HCT116 (cell line): ENCODE data around the gene KCNH6. TPM values are rescaled to one million over a fixed set of nuclear protein-coding genes. Genes with fewer than 3 reads are reported as not detected.

Source experiments
- ATAC-seq: fragments of 200-7000 bp; cut with Tn5 transposase; 2 replicates; pipeline ENCODE4 v1.9.1; 2020; ENCODE audit warnings: mild to moderate bottlenecking, moderate library complexity
- BruUV-seq: library from RNA; stranded (reverse); fragments of 400-500 nt; replicated peaks from 2 replicates; lab custom pipeline; 2021; lab: Mats Ljungman, UMichigan
- CTCF ChIA-PET: fragments of 300-600 bp; sonication (Branson Sonifier 250); formaldehyde crosslinking; loops from one replicate; lab custom pipeline; 2021; ENCODE audit warnings: antibody characterized with exemption; lab: Charles Lee
- POLR2A ChIA-PET: fragments of 300-600, 350-600 bp; sonication (Branson Sonifier 250); formaldehyde crosslinking; loops from one replicate; lab custom pipeline; 2021; ENCODE audit warnings: antibody characterized with exemption; lab: Charles Lee
- RAD21 ChIA-PET, 2 experiments: fragments of 300-600 bp; sonication (Branson Sonifier 250); formaldehyde crosslinking; loops; one replicate each; lab custom pipeline; 2023; ENCODE audit warnings: low total read pairs in 2 of 2; ENCODE audit not compliant: uncharacterized antibody in 2 of 2, unreplicated experiment in 2 of 2, low non-redundant PET in 1 of 2; lab: Charles Lee
- DNase-seq: peaks from one replicate; pipeline ENCODE4 v3.0.0-alpha.2; 2010; ENCODE audit warnings: low read depth, low spot score
- H2AFZ ChIP-seq: fragments of 200-600 bp; shearing (Covaris generic), sonication (generic); 2 replicates; pipeline ENCODE4 v1.6.1; 2017; ENCODE audit warnings: low read depth, mixed run types, mixed read lengths, antibody characterized with exemption, low read length; ENCODE audit not compliant: poor library complexity, severe bottlenecking
- H3K27ac ChIP-seq: 2 replicates; pipeline ENCODE4 v1.5.1; 2012; ENCODE audit warnings: low read depth, low read length
- H3K27me3 ChIP-seq: fragments of 200-600 bp; sonication (generic); 2 replicates; pipeline ENCODE4 v1.6.1; 2016; ENCODE audit warnings: mixed run types, low read length, mixed read lengths; ENCODE audit not compliant: insufficient read depth
- H3K36me3 ChIP-seq, 2 experiments: fragments of 200-500 bp in 1 of 2; fragments of 200-600 bp in 1 of 2; sonication (Bioruptor generic) in 1 of 2; sonication (generic) in 1 of 2; 2 replicates each; pipeline versions ENCODE4 v1.5.1 to v1.6.1; 2014 to 2016; ENCODE audit warnings: low read length in 2 of 2, inconsistent platforms in 1 of 2, mixed read lengths in 1 of 2, mixed run types in 1 of 2; ENCODE audit not compliant: insufficient read depth in 2 of 2, control insufficient read depth in 1 of 2
- H3K4me1 ChIP-seq, 2 experiments: fragments of 200-600 bp in 1 of 2; sonication (generic) in 1 of 2; 2 replicates each; pipeline versions ENCODE4 v1.5.1 to v1.6.1; 2012 to 2017; ENCODE audit warnings: low read length in 2 of 2, inconsistent platforms in 1 of 2, mild to moderate bottlenecking in 1 of 2, mixed read lengths in 1 of 2, mixed run types in 1 of 2, moderate library complexity in 1 of 2; ENCODE audit not compliant: insufficient read depth in 2 of 2, control insufficient read depth in 1 of 2
- H3K4me2 ChIP-seq: fragments of 200-600 bp; sonication (generic); 2 replicates; pipeline ENCODE4 v1.6.1; 2017; ENCODE audit warnings: mixed run types, low read length, mixed read lengths
- H3K4me3 ChIP-seq, 2 experiments: fragments of 200-600 bp in 1 of 2; sonication (generic) in 1 of 2; replicated peaks in 1 of 2; 2 replicates each; pipeline ENCODE4 v1.5.1; 2011 to 2016; ENCODE audit warnings: low read length in 2 of 2, control low read depth in 1 of 2, low read depth in 1 of 2, mild to moderate bottlenecking in 1 of 2, mixed read lengths in 1 of 2, mixed run types in 1 of 2
- H3K79me2 ChIP-seq: fragments of 200-600 bp; sonication (generic); 2 replicates; pipeline ENCODE4 v1.6.1; 2017; ENCODE audit warnings: mild to moderate bottlenecking, mixed run types, low read length, moderate library complexity, mixed read lengths; ENCODE audit not compliant: insufficient read depth
- H3K9ac ChIP-seq: fragments of 200-600 bp; sonication (generic); 2 replicates; pipeline ENCODE4 v1.6.1; 2016; ENCODE audit warnings: low read length, mixed read lengths
- H3K9me2 ChIP-seq: fragments of 200-600 bp; sonication (generic), shearing (Covaris generic); 2 replicates; pipeline ENCODE4 v1.6.1; 2017; ENCODE audit warnings: mixed run types, mild to moderate bottlenecking, moderate library complexity; ENCODE audit not compliant: insufficient read depth
- H3K9me3 ChIP-seq, 2 experiments: fragments of 200-500 bp in 1 of 2; fragments of 200-600 bp in 1 of 2; sonication (Bioruptor generic) in 1 of 2; sonication (generic) in 1 of 2; 2 replicates each; pipeline ENCODE4 v1.6.1; 2014 to 2017; ENCODE audit warnings: low read length in 2 of 2, mixed read lengths in 2 of 2, inconsistent platforms in 1 of 2, low read depth in 1 of 2, mild to moderate bottlenecking in 1 of 2, mixed run types in 1 of 2, moderate library complexity in 1 of 2; ENCODE audit not compliant: control insufficient read depth in 1 of 2, insufficient read depth in 1 of 2
- H4K20me1 ChIP-seq: fragments of 200-600 bp; sonication (generic), shearing (Covaris generic); 2 replicates; pipeline ENCODE4 v1.6.1; 2017; ENCODE audit warnings: mixed run types, mild to moderate bottlenecking, moderate library complexity; ENCODE audit not compliant: insufficient read depth
- CEBPB ChIP-seq: IDR thresholded peaks from 2 replicates; pipeline ENCODE4 v1.6.1; 2012; ENCODE audit warnings: low read depth
- POLR2AphosphoS5 ChIP-seq: IDR thresholded peaks from 2 replicates; pipeline ENCODE4 v1.6.1; 2011; ENCODE audit warnings: mild to moderate bottlenecking, low read depth, low read length, moderate library complexity
- SRF ChIP-seq: IDR thresholded peaks from 2 replicates; pipeline ENCODE4 v1.6.1; 2012; ENCODE audit warnings: low read depth
- ZNF274 ChIP-seq: fragments of 200-500 bp; sonication (Bioruptor generic); IDR thresholded peaks from 2 replicates; pipeline ENCODE4 v1.6.1; 2014; ENCODE audit warnings: mild to moderate bottlenecking, low read depth, low read length, inconsistent platforms
- intact Hi-C: fragments of 100-400 bp; cut with micrococcal nuclease; formaldehyde crosslinking; loops from 2 replicates; pipeline ENCODE4 v1.10.0; 2022
- total RNA-seq: library from RNA; stranded (reverse); gene quantifications from one replicate; pipeline ENCODE4 v1.2.1, GENCODE V29; 2021; ENCODE audit not compliant: unreplicated experiment
- TF ChIP-seq, protein P1 (sequence below): IDR thresholded peaks from 2 replicates; pipeline ENCODE4 v1.6.1; 2012; ENCODE audit warnings: low read depth

KCNH6 gene
- total RNA-seq, 1 experiment from 2014 or later, result not detected

DNA sequence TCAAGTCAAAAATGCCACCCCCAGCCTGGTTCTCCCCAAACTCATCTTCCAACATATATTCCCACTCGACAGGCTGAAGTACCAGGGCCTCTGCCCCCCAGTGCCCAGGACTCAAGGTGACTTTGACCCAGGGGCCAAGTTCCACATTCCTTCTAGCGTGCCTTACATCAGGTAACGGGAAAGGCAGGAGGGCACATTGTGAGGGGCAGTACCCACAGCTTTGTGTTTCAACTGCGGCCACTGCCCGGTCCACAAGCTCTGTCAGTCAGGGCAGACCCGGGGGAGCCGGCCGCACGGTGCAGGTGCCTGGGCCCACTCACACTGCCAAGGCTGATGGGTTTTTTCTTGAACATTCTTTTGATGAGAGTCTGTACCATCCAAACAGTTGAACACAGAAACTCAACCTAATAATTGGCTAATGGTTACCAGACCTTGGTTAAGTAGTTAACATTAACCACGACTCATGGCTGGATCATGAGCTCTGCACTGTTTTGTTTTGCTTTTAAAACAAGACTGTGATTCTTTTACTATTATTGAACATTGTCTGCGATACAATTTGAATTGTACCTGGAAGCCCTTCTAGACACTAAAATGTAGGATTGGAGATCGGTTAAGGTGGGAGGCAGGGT is 28.7 kb upstream of the KCNH6 start:
- no peak overlapping the region for H2AFZ ChIP-seq
- CTCF ChIA-PET, result no interaction called here
- TF ChIP-seq CEBPB, result no peak
- TF ChIP-seq POLR2AphosphoS5, result no peak
- TF ChIP-seq, protein P1, sequence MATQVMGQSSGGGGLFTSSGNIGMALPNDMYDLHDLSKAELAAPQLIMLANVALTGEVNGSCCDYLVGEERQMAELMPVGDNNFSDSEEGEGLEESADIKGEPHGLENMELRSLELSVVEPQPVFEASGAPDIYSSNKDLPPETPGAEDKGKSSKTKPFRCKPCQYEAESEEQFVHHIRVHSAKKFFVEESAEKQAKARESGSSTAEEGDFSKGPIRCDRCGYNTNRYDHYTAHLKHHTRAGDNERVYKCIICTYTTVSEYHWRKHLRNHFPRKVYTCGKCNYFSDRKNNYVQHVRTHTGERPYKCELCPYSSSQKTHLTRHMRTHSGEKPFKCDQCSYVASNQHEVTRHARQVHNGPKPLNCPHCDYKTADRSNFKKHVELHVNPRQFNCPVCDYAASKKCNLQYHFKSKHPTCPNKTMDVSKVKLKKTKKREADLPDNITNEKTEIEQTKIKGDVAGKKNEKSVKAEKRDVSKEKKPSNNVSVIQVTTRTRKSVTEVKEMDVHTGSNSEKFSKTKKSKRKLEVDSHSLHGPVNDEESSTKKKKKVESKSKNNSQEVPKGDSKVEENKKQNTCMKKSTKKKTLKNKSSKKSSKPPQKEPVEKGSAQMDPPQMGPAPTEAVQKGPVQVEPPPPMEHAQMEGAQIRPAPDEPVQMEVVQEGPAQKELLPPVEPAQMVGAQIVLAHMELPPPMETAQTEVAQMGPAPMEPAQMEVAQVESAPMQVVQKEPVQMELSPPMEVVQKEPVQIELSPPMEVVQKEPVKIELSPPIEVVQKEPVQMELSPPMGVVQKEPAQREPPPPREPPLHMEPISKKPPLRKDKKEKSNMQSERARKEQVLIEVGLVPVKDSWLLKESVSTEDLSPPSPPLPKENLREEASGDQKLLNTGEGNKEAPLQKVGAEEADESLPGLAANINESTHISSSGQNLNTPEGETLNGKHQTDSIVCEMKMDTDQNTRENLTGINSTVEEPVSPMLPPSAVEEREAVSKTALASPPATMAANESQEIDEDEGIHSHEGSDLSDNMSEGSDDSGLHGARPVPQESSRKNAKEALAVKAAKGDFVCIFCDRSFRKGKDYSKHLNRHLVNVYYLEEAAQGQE, result no peak
- TF ChIP-seq SRF, result no peak
- TF ChIP-seq ZNF274, result no peak
- no peaks in the 10 kb centered on the region; the same call in 1 of the 2 replicates for H3K27me3 ChIP-seq
- no TSS peak for BruUV-seq
- no peak overlapping the region for H3K9ac ChIP-seq
- intact Hi-C loops, result no loop called here
- H3K9me3 ChIP-seq, result no peaks in the 10 kb centered on the region
- no peaks in the 10 kb centered on the region for H3K36me3 ChIP-seq
- no peaks in the 10 kb centered on the region for H3K4me1 ChIP-seq
- no peak overlapping the region for H3K4me2 ChIP-seq
- H3K9me2 ChIP-seq, result no peaks in the 10 kb centered on the region
- DNase-seq (no peak), ATAC-seq (no peak)
- H4K20me1 ChIP-seq, result no peaks in the 10 kb centered on the region
- H3K4me3 ChIP-seq, result no peak overlapping the region
- POLR2A ChIA-PET, result interaction anchor here (0.6 kb wide), 1 partner anchor 57 kb away, joined by 3 read pairs; no protein-coding TSS in a partner anchor
- H3K27ac ChIP-seq, result no peak overlapping the region
- RAD21 ChIA-PET, result no interaction called here
- H3K79me2 ChIP-seq, result no peaks in the 10 kb centered on the region
